GM19452 (cell line): ENCODE results near the gene ZNF823.
"Not testable (repeated sequence)": the region's sequence is repeated elsewhere in the genome, so short reads cannot be mapped to it uniquely, and the experiment has no call there.

Experiments used
- ATAC-seq: cut with Tn5 transposase; IDR thresholded peaks from one replicate; pipeline ENCODE4 v1.9.1; 2021; ENCODE audit not compliant: unreplicated experiment

The ZNF823 gene

DNA sequence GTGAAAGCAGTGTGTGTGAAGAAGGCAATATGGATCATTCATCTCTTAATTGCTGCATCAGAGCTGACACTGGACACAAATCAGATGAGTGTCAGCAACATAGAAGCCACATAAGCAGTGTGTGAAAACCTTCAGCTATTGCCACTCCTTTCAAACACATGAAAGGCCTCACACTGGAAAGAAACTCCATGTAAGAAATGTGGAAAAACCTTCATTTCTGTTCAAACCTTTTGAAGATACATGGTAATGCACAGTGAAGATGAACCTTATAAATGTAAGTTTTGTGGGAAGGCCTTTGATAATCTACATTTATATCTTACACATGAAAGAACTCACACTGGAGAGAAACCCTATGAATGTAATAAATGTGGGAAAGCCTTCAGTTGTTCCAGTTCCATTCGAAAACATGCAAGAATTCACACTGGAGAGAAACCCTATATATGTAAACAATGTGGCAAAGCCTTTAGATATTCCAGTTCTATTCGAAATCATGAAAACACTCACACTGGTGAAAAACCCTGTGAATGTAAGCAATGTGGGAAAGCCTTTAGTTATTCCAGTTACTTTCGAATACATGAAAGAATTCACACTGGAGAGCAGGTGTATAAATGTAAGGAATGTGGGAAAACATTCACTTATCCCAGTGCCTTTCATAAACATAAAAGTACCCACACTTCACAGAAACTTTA is 53.6 kb downstream of the ZNF823 start:
- no peak for ATAC-seq

DNA sequence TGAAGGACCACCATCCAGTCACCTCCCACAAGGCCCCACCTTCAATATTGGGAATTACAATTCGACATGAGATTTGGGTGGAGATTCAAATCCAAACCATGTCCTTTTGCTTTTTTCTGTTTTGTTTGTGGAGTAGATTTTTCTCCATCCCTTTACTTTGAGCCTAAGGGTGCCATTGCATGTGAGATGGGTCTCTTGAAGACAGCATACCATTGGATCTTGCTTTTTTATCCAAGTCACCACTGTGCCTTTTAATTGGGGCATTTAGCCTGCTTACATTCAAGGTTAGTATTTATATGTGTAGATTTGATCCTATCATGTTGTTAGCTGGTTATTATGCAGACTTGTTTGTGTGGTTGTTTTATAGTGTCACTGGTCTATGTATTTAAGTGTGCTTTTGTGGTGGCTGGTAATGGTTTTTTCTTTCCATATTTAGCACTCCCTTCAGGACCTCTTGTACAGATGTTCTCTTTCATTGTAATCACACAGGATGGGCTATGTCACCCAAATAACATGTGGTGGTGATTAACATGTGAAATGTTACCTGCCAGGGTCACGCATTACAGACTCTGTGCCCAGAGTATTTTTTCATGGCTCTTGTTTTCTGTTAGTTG is 58.0 kb downstream of the ZNF823 start:
- no peak for ATAC-seq

DNA sequence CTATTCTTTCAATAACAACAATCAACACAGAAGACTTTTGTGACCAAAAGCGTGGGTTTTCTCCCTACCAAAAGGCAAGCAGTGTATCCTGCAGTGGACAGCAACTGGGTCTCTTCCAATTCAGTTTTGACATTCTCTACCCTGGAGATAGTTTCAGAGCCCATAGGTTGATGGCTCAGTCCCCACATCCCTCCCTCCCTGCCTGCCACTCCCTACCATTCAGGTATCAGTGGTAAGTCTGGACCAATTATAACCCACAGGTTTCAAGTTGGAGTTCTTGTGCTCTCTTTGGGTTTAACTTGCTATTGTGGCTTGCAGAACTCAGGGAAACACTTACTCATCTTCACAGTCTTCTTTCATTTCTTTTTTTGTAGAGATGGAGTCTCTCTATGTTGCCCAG is 60.2 kb downstream of the ZNF823 start:
- ATAC-seq: no peak

DNA sequence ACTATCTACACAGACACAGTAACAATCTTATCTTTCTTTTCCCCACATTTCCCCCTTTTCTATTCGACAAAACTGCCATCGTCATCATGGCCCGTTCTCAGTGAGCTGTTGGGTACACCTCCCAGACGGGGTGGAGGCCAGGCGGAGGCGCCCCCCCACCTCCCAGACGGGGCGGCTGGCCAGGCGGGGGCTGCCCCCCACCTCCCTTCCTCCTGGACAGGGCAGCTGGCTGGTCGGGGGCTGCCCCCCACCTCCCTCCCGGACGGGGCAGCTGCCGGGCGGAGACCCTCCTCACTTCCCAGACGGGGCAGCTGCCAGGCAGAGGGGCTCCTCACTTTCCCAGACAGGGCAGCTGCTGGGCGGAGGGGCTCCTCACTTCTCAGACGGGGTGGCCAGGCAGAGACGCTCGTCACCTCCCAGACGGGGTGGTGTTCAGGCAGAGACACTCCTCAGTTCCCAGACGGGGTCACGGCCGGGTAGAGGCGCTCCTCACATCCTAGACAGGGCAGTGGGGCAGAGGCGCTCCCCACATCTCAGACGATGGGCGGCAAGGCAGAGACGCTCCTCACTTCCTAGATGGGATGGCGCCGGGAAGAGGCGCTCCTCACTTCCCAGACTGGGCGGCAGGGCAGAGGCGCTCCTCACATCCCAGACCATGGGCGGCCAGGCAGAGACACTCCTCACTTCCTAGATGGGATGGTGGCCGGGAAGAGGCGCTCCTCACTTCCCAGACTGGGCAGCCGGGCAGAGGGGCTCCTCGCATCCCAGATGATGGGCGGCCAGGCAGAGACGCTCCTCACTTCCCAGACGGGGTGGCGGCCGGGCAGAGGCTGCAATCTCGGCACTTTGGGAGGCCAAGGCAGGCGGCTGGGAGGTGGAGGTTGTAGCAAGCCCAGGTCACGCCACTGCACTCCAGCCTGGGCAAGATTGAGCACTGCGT is 61.8 kb downstream of the ZNF823 start:
- ATAC-seq: not testable (repeated sequence)

DNA sequence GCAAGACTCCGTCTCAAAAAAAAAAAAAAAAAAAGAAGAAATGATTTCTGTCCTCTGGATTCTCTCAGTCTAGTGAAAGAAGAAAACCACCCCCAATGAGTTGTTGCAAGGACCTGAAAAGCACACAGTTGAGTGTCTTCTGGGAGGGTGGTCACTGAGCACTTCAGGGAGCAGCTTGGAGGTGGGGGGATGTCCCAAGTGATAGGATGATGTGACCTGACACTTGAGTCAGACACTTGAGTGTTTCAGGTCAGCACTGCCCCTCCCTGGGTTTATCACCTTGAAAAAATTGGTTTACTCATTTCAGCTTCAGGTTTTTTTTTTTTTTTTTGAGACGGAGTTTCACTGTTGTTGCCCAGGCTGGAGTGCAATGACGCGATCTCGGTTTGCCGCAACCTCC is 63.2 kb downstream of the ZNF823 start:
- ATAC-seq: no peak

DNA sequence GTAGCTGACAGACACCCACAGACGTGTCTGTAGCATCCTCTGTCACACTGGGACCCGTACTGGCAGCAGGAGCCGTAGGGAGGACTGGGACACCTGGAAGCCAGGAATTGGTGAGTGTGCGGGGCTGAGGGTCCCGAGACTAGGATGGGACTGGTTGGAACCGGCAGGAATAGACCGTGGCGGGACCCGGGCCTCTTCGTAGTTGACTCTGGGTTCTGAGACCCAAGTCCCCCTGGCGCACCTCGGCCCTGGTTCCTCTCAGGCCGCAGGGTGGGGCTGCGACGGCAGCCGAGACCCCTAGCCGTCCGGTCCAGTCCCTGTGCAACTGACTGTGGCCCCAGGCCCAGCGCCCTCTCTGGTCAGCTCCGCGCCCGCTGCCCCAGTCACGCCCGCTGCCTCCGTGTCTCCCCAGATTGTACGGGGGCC is 64.7 kb downstream of the ZNF823 start:
- ATAC-seq: no peak

DNA sequence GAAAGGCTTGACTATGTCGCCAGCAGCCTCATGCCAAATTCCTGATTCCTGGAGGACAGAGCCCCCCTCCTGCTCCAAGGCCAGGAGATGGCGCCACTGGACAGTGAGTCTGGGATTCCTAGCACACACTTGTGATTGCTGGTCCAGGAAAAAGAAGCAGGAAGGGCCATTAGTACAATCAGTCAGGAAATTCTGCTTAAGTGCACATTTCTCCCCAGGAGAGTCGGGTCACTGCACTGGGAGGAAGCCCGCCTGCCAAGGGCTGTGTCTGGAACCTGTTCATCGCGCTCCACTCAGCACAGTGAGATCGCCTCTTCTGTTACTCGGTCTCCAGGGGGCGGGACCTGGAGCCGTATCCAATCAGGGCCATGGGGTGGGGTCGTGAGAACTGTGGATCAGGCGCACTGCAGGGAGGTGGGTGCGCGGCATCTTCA is 65.1 kb downstream of the ZNF823 start:
- no peak for ATAC-seq
